ENCODE measurements around the gene ARMC9.

- TF ChIP-seq CTCF (IDR thresholded peaks at IDR 0.05) (no peak), POLR2A (IDR thresholded peaks at IDR 0.05) (no peak)
Observed at GRCh38 chr2:231337807-231338759, 139.7 kb downstream of the ARMC9 start.

All from lower leg skin (tissue), 3 donors.